ENCODE measurements around the gene ROR2. TPM values are rescaled to one million over a fixed set of nuclear protein-coding genes. Genes with fewer than 3 reads are reported as not detected.

ROR2 gene
- total RNA-seq, 1 experiment from 2014 or later, result not detected

GRCh38 chr9:91946196-91946595, 3.8 kb downstream of the ROR2 start:
- no peak overlapping the region for H3K4me2 ChIP-seq (ENCODE audit: low read length)
- H3K36me3 ChIP-seq (ENCODE audit: low read depth, low read length), result no peaks in the 10 kb centered on the region
- no peak for ATAC-seq
- no TSS peak for BruUV-seq (replicated peaks)
- no peaks in the 10 kb centered on the region for H3F3A ChIP-seq (ENCODE audit: low read length, unreplicated experiment)
- no peaks in the 10 kb centered on the region for H3K9me2 ChIP-seq (replicated peaks; ENCODE audit: low read length)
- intact Hi-C loops (cut with micrococcal nuclease), result no loop called here
- no peaks in the 10 kb centered on the region for H4K20me1 ChIP-seq (ENCODE audit: low read length)
- H3K4me1 ChIP-seq (ENCODE audit: insufficient read depth, low read length), result no peaks in the 10 kb centered on the region
- H3K9ac ChIP-seq (ENCODE audit: low read length), result no peak overlapping the region
- no peak overlapping the region for H3K4me3 ChIP-seq (ENCODE audit: low read length)
- TF ChIP-seq EZH2phosphoT487 (IDR thresholded peaks at IDR 0.05; ENCODE audit: borderline replicate concordance, low read length) (no peak), EZH2 (IDR thresholded peaks at IDR 0.05; ENCODE audit: low read length, unreplicated experiment) (no peak), CTCF (conservative IDR thresholded peaks at IDR 0.05; ENCODE audit: low read depth, low read length) (no peak)
- no peaks in the 10 kb centered on the region for H3K9me3 ChIP-seq (ENCODE audit: low read length)
- H2AFZ ChIP-seq (ENCODE audit: low read length), result no peak overlapping the region
- ChIA-PET POLR2A (ENCODE audit: unreplicated experiment) (no interaction called here), CTCF (no interaction called here)
- H3K27me3 ChIP-seq (ENCODE audit: low read length), result peaks cover 77% of the 10 kb centered on the region
- DNase-seq, result no peak
- no peaks in the 10 kb centered on the region for H3K79me2 ChIP-seq (ENCODE audit: low read length)
- H3K27ac ChIP-seq (ENCODE audit: low read length), result no peak overlapping the region

GRCh38 chr9:91945277-91946085, 4.5 kb downstream of the ROR2 start:
- no peaks in the 10 kb centered on the region for H3K4me1 ChIP-seq (ENCODE audit: insufficient read depth, low read length)
- ChIA-PET CTCF (interaction anchor here (0.6 kb wide), 1 partner anchor 631 kb away, joined by 5 read pairs; no protein-coding TSS in a partner anchor), POLR2A (ENCODE audit: unreplicated experiment) (no interaction called here)
- no peaks in the 10 kb centered on the region for H3F3A ChIP-seq (ENCODE audit: low read length, unreplicated experiment)
- ATAC-seq, result no peak
- H3K9ac ChIP-seq (ENCODE audit: low read length), result no peak overlapping the region
- no peak overlapping the region for H3K4me3 ChIP-seq (ENCODE audit: low read length)
- H3K79me2 ChIP-seq (ENCODE audit: low read length), result no peaks in the 10 kb centered on the region
- H3K4me2 ChIP-seq (ENCODE audit: low read length), result no peak overlapping the region
- BruUV-seq (replicated peaks), result no TSS peak
- intact Hi-C loops (cut with micrococcal nuclease), result no loop called here
- no peaks in the 10 kb centered on the region for H3K9me2 ChIP-seq (replicated peaks; ENCODE audit: low read length)
- no peak for DNase-seq
- no peaks in the 10 kb centered on the region for H3K9me3 ChIP-seq (ENCODE audit: low read length)
- no peaks in the 10 kb centered on the region for H3K36me3 ChIP-seq (ENCODE audit: low read depth, low read length)
- no peak for TF ChIP-seq CTCF (conservative IDR thresholded peaks at IDR 0.05; ENCODE audit: low read depth, low read length)
- TF ChIP-seq EZH2 (IDR thresholded peaks at IDR 0.05; ENCODE audit: low read length, unreplicated experiment), result no peak
- no peak for TF ChIP-seq EZH2phosphoT487 (IDR thresholded peaks at IDR 0.05; ENCODE audit: borderline replicate concordance, low read length)
- no peak overlapping the region for H3K27ac ChIP-seq (ENCODE audit: low read length)
- no peak overlapping the region for H2AFZ ChIP-seq (ENCODE audit: low read length)
- peaks cover 72% of the 10 kb centered on the region for H3K27me3 ChIP-seq (ENCODE audit: low read length)
- H4K20me1 ChIP-seq (ENCODE audit: low read length), result no peaks in the 10 kb centered on the region

GRCh38 chr9:91944711-91945110, 5.3 kb downstream of the ROR2 start:
- Histone ChIP-seq H3K4me3 (ENCODE audit: low read length) (no peak overlapping the region), H3K27me3 (ENCODE audit: low read length) (peaks cover 69% of the 10 kb centered on the region), H3K4me1 (ENCODE audit: insufficient read depth, low read length) (no peaks in the 10 kb centered on the region), H3K9ac (ENCODE audit: low read length) (no peak overlapping the region), H3K27ac (ENCODE audit: low read length) (no peak overlapping the region), H2AFZ (ENCODE audit: low read length) (no peak overlapping the region), H3K9me2 (replicated peaks; ENCODE audit: low read length) (no peaks in the 10 kb centered on the region), H3F3A (ENCODE audit: low read length, unreplicated experiment) (no peaks in the 10 kb centered on the region), H3K9me3 (ENCODE audit: low read length) (no peaks in the 10 kb centered on the region), H4K20me1 (ENCODE audit: low read length) (no peaks in the 10 kb centered on the region), H3K36me3 (ENCODE audit: low read depth, low read length) (no peaks in the 10 kb centered on the region), H3K4me2 (ENCODE audit: low read length) (no peak overlapping the region), H3K79me2 (ENCODE audit: low read length) (no peaks in the 10 kb centered on the region)
- ATAC-seq (no peak), DNase-seq (no peak)
- no TSS peak for BruUV-seq (replicated peaks)
- TF ChIP-seq EZH2 (IDR thresholded peaks at IDR 0.05; ENCODE audit: low read length, unreplicated experiment), result no peak
- TF ChIP-seq CTCF (conservative IDR thresholded peaks at IDR 0.05; ENCODE audit: low read depth, low read length), result no peak
- no peak for TF ChIP-seq EZH2phosphoT487 (IDR thresholded peaks at IDR 0.05; ENCODE audit: borderline replicate concordance, low read length)
- POLR2A ChIA-PET (ENCODE audit: unreplicated experiment), result no interaction called here
- CTCF ChIA-PET, result interaction anchor here (0.6 kb wide), 1 partner anchor 631 kb away, joined by 5 read pairs; no protein-coding TSS in a partner anchor
- intact Hi-C loops (cut with micrococcal nuclease), result no loop called here

Data from PC-3 (cell line).